GM18511 (cell line): ENCODE data around the gene ENPP5.
"Not testable (repeated sequence)": the region's sequence is repeated elsewhere in the genome, so short reads cannot be mapped to it uniquely, and the experiment has no call there.

Source experiments
- ATAC-seq: cut with Tn5 transposase; IDR thresholded peaks from one replicate; pipeline ENCODE4 v1.9.1; 2021; ENCODE audit warnings: mild to moderate bottlenecking, moderate library complexity; ENCODE audit not compliant: unreplicated experiment

The ENPP5 gene

DNA sequence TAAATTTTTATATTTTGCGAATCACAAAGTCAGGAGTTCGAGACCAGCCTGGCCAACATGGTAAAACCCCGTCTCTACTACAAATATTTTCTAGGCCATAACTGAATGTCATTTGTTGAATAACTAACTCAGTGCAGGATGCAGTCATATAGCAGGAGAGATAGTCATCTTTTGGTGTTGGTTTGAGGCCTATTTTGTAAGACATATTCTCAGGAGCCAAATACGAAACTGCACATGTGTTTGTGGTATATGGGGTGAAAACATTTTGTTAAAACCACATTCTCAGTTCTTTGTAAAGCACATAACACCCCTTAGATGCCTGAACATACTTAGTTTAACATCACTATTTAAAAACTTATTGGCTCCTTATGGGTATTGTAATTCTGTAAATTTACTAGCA lies 4.7 kb upstream of the ENPP5 start:
- peak; percentile 75 for ATAC-seq

DNA sequence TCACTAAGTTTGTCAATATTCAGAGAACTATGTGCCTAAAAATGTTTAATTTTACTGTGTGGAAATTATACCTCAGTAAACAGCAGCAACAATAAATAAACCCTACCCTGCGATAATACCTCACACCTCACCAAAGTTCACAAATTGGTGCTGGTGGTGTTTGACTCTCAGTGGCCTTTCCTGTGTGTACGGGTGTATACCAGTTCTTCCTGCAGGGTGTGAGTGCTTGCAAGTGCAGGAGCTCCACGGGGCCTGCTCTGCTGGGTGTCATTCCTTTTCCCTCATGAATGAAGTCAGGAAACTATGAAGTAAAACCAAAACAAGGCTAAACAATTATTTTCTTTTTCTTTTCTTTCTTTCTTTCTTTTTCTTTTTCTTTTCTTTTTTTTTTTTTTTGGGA lies 4.1 kb upstream of the ENPP5 start:
- ATAC-seq: no peak

DNA sequence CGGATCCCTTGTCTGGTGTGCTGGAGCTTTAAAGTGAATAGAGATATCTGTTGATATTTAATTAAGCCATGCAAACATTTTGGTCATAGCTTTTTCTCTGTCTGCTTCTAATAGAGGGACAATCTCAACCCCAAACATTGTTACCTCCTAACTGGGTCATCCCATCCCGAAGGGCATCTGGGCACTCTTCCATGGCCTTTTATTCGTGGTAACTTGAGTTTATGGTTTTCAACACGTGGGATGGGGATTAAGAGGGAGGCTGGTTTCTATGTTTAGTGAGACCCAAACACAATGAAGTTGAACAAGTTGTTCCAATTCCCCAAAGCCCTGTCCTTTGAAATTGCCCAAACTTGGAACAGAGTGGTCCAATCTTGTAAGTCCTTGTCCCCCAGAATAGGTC lies 1.4 kb upstream of the ENPP5 start:
- ATAC-seq: no peak

DNA sequence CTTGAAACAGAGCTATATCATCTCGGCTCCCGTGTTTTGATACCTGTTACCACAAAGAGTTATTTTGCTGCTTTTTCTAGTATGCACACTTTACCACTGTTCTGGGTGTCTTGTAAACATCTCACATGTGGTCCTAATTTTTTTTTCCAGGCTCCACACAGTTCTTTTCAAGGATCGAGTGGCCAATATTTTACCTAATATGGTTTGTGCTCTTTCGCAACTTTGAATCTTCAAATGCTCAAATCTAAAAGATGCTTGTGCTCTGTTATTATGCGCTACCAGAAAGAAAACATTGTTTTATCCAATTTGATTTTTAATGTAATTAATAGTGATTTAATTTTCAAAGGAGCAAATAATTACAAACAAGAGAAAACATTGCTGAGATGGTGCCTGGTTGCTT lies 10.7 kb downstream of the ENPP5 start:
- ATAC-seq: no peak

DNA sequence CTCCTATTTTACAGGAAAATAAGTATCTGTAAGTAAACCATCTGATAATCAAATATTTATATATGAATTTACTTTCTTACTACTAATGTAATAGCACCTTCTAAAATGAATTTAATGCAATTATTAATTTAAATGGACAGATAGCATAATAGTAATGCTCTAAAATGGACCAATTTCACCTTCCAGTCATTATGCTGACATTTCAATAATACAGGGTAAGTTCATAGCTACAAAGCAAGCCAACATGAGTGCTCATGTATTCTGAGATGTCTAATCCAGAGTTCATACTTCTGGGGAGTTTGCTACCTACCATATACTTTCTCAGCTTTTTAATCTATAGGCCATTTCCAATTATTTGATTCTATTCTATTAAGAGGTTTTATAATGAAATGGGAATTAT lies 11.6 kb downstream of the ENPP5 start:
- ATAC-seq: no peak

DNA sequence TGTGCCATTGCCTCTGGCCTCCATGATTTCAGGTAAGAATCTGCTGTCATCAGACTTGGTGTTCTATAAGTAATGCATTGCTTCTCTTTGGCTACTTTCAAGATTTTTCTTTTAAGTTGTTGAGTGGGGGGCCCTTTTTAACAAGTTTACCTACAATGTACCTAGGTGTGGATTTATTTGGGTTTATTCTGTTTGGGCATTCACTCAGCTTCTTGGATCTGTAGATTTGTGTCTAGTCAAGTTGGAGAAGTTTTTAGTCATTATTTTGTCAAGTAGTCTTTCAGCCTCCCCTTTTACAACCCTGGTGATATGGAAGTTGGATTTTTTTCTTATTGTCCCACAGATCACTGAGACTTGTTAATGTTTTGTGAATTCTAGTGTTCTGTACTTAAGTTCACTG lies 14.1 kb downstream of the ENPP5 start:
- ATAC-seq: no peak

DNA sequence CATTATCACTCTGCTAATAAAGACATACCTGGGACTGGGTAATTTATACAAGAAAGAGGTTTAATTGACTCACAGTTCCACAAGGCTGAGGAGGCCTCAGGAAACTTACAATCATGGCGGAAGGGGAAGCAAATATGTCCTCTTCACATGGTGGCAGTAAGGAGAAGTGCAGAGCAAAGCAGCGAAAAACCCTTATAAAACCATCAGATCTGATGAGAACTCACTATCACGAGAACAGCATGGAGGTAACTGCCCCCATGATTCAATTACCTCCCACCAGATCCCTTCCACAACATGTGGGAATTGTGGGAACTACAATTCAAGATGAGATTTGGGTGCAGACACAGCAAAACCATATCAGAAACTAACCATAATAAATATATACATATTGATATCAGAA lies 21.7 kb downstream of the ENPP5 start:
- not testable (repeated sequence) for ATAC-seq

DNA sequence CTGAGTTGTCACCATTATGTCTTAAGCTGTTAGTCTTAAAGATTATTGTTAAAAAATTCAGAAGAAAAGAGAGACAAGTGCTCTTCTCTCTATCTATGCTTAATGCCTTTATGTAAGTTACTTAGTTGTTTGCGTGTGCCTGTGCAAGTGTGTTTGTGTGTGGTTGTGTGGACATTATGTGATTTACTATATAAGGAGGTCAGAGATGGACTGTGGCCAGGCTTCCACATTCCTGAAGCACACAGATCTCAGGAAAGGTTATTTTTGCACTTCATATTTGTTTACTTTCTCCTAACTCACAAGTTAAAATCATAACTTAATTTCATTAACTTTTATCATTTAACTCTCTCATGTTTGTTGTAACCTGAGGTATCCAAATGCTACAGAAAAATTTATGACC lies 26.5 kb downstream of the ENPP5 start:
- no peak for ATAC-seq

DNA sequence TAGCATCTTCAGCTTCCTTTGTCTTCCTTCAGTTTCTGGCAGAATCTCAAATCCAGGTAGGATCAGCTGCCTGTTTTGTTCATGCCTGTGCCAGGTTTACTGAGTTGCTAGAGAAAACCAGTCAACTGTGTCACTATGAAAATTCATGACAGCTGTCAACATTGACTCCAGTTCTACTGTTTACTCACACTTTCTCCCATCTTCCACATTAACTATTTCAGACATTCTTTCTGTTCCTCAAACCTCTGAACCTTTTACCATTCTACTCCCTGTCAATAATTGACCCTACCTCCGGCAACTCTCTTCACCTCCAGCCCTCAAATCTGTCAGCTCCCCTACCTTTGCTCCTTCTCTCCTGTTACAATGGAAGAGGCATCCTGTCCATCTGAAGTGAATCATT lies 32.5 kb downstream of the ENPP5 start:
- peak; percentile 84 for ATAC-seq

DNA sequence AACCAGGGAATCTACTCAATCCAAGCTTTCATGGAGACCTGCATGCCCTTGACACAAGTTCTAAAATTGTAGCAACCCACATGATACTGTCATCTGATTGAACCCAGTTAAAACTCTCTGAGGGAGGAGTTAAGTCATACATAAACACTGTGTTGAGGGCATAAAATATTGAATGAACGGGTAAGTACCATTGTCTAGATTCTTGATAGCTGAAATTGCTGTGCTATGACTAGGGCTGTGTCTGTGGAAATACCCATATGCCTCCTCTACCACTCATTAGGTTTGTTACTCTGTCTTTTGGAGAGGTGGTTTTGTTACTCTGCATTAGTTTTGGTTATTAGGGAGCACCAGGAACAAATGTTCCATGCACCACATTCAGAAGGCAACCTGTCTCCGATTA lies 33.4 kb downstream of the ENPP5 start:
- ATAC-seq: peak; percentile 55

DNA sequence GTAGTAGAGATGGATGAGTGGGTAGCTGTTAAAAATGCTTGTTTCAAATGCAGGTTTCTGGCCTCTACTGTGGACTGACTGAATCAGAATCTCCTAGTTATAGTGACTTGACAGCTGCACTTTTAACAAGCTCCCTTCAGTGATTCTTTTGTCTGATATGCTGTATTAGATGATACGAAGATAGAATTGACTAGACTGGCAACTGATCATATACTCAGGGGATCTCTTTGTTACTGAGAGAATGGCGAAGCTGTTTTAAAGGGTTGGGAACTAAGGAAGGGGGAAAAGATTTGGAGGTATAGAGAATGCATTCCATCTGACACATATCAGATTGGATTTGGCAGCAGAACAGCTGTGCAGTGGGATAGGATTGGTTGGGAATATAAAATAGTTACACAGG lies 33.9 kb downstream of the ENPP5 start:
- ATAC-seq: no peak

DNA sequence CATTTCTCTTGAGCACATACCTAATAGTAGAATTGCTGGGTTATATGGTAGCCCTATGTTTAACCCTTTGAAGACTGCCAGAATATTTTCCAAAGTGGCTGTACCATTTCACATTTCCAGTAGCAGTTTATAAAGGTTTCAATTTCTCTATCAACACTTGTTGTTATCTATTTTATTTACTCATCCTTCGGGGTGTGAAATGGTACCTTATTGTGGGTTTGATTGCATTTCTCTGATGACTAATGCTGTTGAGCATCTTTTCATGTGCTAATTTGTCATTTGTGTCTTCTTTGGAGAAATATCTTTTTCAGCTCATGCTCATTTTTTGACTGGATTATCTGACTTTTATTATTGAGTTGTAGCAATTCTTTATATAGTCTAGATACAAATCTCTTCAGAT lies 35.6 kb downstream of the ENPP5 start:
- ATAC-seq: no peak

DNA sequence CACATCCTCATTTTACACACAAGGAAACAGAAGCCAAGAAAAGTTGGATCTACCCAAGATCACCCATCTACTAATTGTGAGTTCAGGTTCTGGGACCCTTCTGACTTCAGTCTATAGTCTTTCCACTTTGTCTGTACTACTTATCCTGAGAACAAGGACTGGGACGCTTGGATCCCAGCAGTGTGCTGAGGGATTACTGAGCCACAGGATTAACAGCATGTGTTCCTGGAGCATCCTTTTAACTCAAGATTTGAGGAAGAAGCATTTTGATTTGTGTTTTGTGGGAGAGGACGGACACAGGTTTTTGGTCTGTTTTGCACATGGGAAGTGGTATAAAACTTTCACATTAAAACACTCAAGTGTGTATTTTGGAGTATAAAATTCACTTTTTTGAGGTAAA lies 36.6 kb downstream of the ENPP5 start:
- ATAC-seq: no peak

DNA sequence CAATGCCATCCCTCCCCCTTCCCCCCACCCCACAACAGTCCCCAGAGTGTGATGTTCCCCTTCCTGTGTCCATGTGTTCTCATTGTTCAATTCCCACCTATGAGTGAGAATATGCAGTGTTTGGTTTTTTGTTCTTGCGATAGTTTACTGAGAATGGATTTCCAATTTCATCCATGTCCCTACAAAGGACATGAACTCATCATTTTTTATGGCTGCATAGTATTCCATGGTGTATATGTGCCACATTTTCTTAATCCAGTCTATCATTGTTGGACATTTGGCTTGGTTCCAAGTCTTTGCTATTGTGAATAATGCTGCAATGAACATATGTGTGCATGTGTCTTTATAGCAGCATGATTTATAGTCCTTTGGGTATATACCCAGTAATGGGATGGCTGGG lies 39.5 kb downstream of the ENPP5 start:
- ATAC-seq: not testable (repeated sequence)

DNA sequence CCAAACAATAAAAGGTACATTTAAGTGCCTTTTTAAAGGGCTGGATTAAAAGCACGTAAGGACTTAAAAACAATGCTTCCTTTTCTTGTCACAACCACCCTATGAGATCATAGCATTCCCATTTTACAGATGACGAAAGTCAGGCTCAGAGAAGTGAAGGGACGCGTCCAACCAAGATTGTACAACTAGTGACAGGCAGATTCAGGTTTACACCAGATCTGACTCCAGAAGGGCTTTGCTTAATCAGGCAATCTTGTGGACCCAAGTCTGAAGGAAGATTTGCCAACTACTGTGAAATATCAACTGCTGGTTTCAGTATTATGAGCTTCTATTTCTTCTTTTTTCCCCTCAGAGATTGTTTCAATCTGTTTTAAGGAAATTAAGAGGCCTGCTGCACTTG lies 40.1 kb downstream of the ENPP5 start:
- ATAC-seq: no peak

DNA sequence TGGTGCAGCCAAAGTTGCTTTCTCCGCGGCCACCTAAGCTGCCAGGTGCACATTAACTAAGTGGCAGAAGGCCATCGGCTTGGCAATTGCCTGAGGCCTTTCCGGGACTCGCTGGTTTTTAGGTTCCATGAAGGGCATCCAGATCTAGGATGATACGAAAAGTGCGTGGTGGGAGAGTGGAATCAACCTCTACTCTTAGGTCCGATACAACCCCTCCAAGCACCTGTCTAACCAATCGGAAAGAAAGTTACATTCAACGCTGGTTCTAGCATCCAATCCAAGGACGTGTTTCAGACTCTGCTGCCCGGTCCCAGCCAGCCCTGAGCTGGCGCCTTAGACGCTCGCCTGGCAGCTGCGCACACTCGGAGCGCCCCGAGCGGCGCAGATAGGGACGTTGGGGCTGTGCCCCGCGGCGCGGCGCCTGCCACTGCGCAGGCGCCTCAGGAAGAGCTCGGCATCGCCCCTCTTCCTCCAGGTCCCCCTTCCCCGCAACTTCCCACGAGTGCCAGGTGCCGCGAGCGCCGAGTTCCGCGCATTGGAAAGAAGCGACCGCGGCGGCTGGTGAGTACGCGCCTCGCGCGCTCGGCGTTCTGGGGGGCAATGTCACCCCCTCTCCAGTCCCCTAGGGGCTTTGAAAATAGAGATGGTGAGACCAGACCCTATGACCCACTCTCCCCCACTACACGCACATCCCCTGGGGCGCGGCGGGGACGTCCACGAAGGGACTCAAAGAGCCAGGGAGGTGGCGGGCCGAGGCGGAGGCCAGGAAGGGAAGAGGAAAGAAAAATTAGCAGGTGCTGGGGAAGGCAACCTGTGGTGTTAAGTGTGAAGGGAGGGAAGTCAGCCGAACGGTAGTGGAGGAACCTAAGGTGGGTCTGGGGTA lies 40.9 kb downstream of the ENPP5 start, which contains the start of gene ENPP4:
TSS of gene ENPP4 (plus strand) at position 361 of the 883 bp plus-strand sequence. CDS start 9,595 bp downstream, outside the sequence.
- ATAC-seq: peak; percentile 93

DNA sequence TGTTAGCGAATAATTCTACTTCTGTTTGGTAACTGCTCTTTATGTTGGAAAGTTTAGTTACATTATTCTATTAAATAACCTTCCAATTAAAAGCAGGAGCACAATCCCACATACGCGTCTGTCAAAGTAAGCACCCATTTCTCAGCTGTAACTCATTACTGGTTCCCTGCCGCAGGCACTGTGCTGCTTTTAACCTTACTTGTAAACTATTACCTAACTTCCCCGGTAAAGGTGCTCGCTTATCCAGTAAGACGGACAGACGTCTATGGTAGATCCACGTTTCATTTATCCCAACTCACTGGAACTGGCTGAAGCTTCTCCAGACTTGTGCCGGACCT lies 41.5 kb downstream of the ENPP5 start:
- ATAC-seq: peak; percentile 16

DNA sequence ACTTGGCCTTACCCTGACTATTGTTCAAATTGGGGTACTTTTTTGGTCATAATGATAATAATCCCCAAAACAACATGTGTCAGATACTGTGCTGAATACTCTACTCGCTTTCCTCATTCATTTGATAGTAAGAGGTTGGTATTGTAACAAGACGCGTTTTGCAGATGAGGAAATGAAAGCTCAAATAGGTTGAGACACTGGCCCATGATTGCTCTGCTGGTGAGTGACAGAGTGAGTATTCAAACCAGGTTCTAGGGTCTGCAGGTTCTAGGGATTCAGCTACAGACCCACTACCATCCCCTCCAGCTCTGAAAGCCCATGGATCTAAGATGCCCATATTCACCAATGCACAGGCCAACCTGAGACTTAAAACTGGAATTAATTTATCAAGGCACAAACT lies 42.3 kb downstream of the ENPP5 start:
- peak; percentile 40 for ATAC-seq

DNA sequence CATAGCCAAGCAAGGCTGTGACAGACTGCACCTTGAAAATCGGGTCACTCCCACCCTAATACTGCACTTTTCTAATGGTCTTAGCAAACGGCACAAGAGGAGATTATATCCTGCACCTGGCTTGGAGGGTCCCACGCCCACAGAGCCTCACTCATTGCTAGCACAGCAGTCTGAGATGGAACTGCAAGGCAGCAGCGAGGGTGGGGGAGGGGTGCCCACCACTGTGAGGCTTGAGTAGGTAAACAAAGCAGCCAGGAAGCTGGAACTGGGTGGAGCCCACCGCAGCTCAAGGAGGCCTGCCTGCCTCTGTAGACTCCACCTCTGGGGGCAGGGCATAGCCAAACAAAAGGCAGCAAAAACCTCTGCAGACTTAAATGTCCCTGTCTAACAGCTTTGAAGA lies 51.1 kb downstream of the ENPP5 start:
- not testable (repeated sequence) for ATAC-seq

DNA sequence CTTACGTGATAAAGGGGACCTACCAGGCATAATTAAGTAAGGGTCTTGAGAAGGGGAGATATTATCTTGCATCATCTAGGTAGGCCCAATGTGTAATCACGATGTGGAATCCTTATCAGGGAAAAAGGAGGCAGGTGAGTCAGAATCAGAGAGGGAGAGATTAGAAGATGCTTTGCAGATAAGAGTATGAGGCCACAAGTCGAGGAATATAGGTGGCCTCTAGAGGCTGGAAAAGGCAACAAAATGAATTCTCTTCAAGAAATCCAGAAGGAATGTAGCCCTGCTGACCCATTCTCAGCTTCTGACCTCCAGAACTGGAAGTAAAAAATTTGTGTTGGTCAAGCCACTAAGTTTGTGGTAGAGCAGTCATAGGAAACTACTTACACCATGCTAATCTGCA lies 51.9 kb downstream of the ENPP5 start:
- ATAC-seq: no peak

DNA sequence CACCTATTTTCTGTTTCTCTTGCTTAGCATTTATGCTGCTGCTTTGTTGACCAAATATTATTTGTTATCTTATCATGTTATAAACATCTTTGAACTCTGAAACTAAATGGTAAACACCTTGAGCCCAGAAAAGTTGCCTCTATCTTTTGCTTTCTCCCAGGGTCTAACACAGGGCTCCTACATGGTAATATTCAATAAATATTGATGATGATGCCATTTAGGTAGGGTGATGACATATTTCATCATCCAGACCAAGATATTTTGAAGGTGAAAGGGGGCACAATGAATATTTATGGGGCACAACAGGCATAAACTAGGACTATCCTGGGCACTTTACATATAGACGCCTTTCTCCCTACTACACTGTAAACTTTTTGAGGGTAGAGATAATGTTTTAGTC lies 52.6 kb downstream of the ENPP5 start:
- ATAC-seq: no peak

DNA sequence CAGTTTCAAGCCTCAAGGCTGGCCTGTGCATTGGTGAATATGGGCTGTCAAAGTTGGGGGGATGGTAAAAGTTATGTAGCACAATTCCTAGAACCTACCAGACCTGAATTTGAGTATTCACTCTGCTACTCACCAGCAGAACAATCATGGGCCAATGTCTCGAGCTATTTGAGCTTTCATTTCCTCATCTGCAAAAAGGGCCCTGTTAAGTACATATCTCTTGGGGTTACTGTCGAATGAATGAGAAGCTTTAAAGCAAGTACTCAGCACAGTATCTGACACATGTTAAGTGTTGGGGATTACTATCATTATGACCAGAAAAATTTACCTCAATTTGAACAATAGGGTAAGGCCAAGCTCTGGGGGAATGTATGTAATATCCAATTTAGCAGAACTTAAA lies 54.5 kb downstream of the ENPP5 start:
- peak; percentile 59 for ATAC-seq

DNA sequence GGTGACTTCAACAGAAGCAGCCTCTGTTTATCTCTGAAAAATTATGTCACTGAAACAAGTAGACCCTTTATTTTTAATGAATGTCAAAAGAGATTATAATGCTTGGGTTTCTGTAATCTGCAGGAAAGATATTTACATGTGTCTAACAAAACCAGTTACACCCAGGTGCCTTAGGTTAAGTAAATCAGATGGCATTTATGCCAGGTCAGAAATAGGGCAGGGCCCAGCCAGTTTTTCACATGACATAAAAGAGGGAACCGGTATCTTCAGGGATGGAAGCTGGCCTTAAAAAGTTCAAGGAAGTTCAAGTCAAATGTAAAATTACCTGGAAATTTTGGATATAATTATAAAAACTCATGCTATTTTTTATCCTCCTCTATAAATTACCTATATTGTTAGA lies 55.1 kb downstream of the ENPP5 start:
- ATAC-seq: no peak
